GM19438 (cell line): ENCODE results near the gene ANKRD29.
"Not testable (repeated sequence)": the region's sequence is repeated elsewhere in the genome, so short reads cannot be mapped to it uniquely, and the experiment has no call there.

Source experiments
- ATAC-seq: cut with Tn5 transposase; IDR thresholded peaks from one replicate; pipeline ENCODE4 v1.9.1; 2021; ENCODE audit warnings: low read depth; ENCODE audit not compliant: unreplicated experiment

Gene ANKRD29

GRCh38 chr18:23648456-23648855 is 14.3 kb downstream of the ANKRD29 start:
- no peak for ATAC-seq

- no peak for ATAC-seq
Observed at GRCh38 chr18:23646282-23646681, 16.4 kb downstream of the ANKRD29 start.

- ATAC-seq = no peak
Observed at GRCh38 chr18:23645568-23646175, 17.0 kb downstream of the ANKRD29 start.

- ATAC-seq = no peak
Observed at GRCh38 chr18:23643815-23644490, 18.8 kb downstream of the ANKRD29 start.

- ATAC-seq = no peak
Observed at GRCh38 chr18:23641937-23642666, 20.6 kb downstream of the ANKRD29 start.

- ATAC-seq = no peak
Observed at GRCh38 chr18:23641143-23641720, 21.5 kb downstream of the ANKRD29 start.

- no peak for ATAC-seq
Observed at GRCh38 chr18:23640052-23640451, 22.7 kb downstream of the ANKRD29 start.

GRCh38 chr18:23636433-23636832 is 26.3 kb downstream of the ANKRD29 start:
- ATAC-seq = not testable (repeated sequence)

- ATAC-seq = no peak
Observed at GRCh38 chr18:23636071-23636399, 26.7 kb downstream of the ANKRD29 start.

- ATAC-seq = no peak
Observed at GRCh38 chr18:23635283-23636070, 27.2 kb downstream of the ANKRD29 start.

GRCh38 chr18:23634692-23635091 is 28.0 kb downstream of the ANKRD29 start:
- ATAC-seq = no peak

GRCh38 chr18:23632615-23633014 is 30.1 kb downstream of the ANKRD29 start:
- ATAC-seq = no peak

- no peak for ATAC-seq
Observed at GRCh38 chr18:23631746-23632145, 31.0 kb downstream of the ANKRD29 start.

- ATAC-seq = no peak
Observed at GRCh38 chr18:23631312-23631711, 31.4 kb downstream of the ANKRD29 start.

GRCh38 chr18:23629444-23629946 is 33.2 kb downstream of the ANKRD29 start:
- ATAC-seq = peak; percentile 92

GRCh38 chr18:23627970-23628369 is 34.7 kb downstream of the ANKRD29 start:
- ATAC-seq = no peak

- no peak for ATAC-seq
Observed at GRCh38 chr18:23627321-23627720, 35.4 kb downstream of the ANKRD29 start.

GRCh38 chr18:23626451-23627279 is 36.0 kb downstream of the ANKRD29 start:
- no peak for ATAC-seq

GRCh38 chr18:23623040-23623439 is 39.7 kb downstream of the ANKRD29 start:
- ATAC-seq = no peak
